Natural killer cell (primary cell): ENCODE data around the gene ARHGEF37. TPM values are rescaled to one million over a fixed set of nuclear protein-coding genes. Genes with fewer than 3 reads are reported as not detected.
A peak's percentile ranks its signal among the peaks of the same experiment; 100 is the strongest.

Experiments
- ATAC-seq, 3 donors: fragments of 150-1000 bp in 2 of 3; fragments of 200-7000 bp in 1 of 3; cut with Tn5 transposase; 1 replicate in 1 of 3; 2 replicates in 2 of 3; pipeline ENCODE4 v1.10.0; 2021; ENCODE audit warnings: mild to moderate bottlenecking in 2 of 3, moderate library complexity in 2 of 3
- DNase-seq, 2 donors: peaks; one replicate each; pipeline versions ENCODE4 v3.0.0 to v3.0.0-alpha.2; 2013 to 2021; ENCODE audit warnings: mixed read lengths in 1 of 2
- H3K27ac ChIP-seq: one replicate; pipeline ENCODE4 v1.5.1; 2013; ENCODE audit warnings: mild to moderate bottlenecking, low read length
- H3K27me3 ChIP-seq: one replicate; pipeline ENCODE4 v1.6.1; 2013; ENCODE audit warnings: low read length; ENCODE audit not compliant: control insufficient read depth, insufficient read depth
- H3K36me3 ChIP-seq: one replicate; pipeline ENCODE4 v1.6.1; 2013; ENCODE audit warnings: low read length; ENCODE audit not compliant: control insufficient read depth, insufficient read depth
- H3K4me1 ChIP-seq: one replicate; pipeline ENCODE4 v1.6.1; 2013; ENCODE audit warnings: low read length; ENCODE audit not compliant: control insufficient read depth, insufficient read depth
- H3K4me3 ChIP-seq: one replicate; pipeline ENCODE4 v1.5.1; 2013; ENCODE audit warnings: low read length
- H3K9me3 ChIP-seq: one replicate; pipeline ENCODE4 v1.6.1; 2013; ENCODE audit warnings: low read length; ENCODE audit not compliant: control insufficient read depth, insufficient read depth
- H3K27ac Mint-ChIP-seq, 2 donors: one replicate each; pipeline ENCODE4 v1.8.0; 2022; ENCODE audit warnings: mild to moderate bottlenecking in 2 of 2, mixed read lengths in 2 of 2, moderate library complexity in 1 of 2
- H3K27me3 Mint-ChIP-seq, 2 donors: one replicate each; pipeline ENCODE4 v1.8.0; 2022; ENCODE audit warnings: low read depth in 2 of 2, mixed read lengths in 2 of 2
- H3K36me3 Mint-ChIP-seq: one replicate; pipeline ENCODE4 v1.8.0; 2022; ENCODE audit warnings: mixed read lengths
- H3K4me1 Mint-ChIP-seq, 2 donors: one replicate each; pipeline ENCODE4 v1.8.0; 2022; ENCODE audit warnings: mixed read lengths in 2 of 2
- H3K4me3 Mint-ChIP-seq: one replicate; pipeline ENCODE4 v1.8.0; 2022; ENCODE audit warnings: mild to moderate bottlenecking, moderate library complexity, mixed read lengths
- H3K9me3 Mint-ChIP-seq, 2 donors: one replicate each; pipeline ENCODE4 v1.8.0; 2022; ENCODE audit warnings: mixed read lengths in 2 of 2
- CTCF ChIP-seq: fragments of 200-600 bp; IDR thresholded peaks from one replicate; pipeline ENCODE4 v1.8.0; 2022; ENCODE audit warnings: antibody characterized with exemption
- WGBS: methylation state at CpG from one replicate; pipeline ENCODE4 v1.1.7; 2013; ENCODE audit warnings: missing lambda C conversion rate; ENCODE audit not compliant: insufficient coverage; 5-methylcytosine and 5-hydroxymethylcytosine counted together
- intact Hi-C: fragments of 100-400 bp; cut with micrococcal nuclease; formaldehyde crosslinking; loops from one replicate; pipeline ENCODE4 v1.14.2; 2022
- total RNA-seq, 4 donors: library from RNA; stranded (reverse); fragments of 120-200 nt in 1 of 4; gene quantifications; one replicate each; pipeline versions ENCODE4 v1.2.3 to v1.2.4, GENCODE V29; 2013 to 2022

The ARHGEF37 gene
- total RNA-seq, 3 donors from 2014 or later (not counting 1 experiment from before 2014, with no cell fraction given) = 0.61 to 2.6 TPM; not detected in 1

- WGBS = 100% methylated on average over 2 of the region's 5 CpGs
- TF ChIP-seq CTCF = no peak
- peaks cover 0 to 5% of the 10 kb centered on the region in 2 donors for H3K4me1 Mint-ChIP-seq
These were observed 55.0 kb downstream of the ARHGEF37 start for GRCh38 chr5:149636191-149636860.

GRCh38 chr5:149636861-149637246, 55.6 kb downstream of the ARHGEF37 start:
- intact Hi-C loops = loop anchor here (1.0 to 2.0 kb wide), 2 partner anchors 191 to 354 kb away; no protein-coding TSS in a partner anchor
- Mint-ChIP-seq H3K36me3 (no peaks in the 10 kb centered on the region), H3K27me3 (no peaks in the 10 kb centered on the region), H3K4me1 (peaks cover 0 to 5% of the 10 kb centered on the region in 2 donors), H3K9me3 (no peaks in the 10 kb centered on the region), H3K27ac (no peak overlapping the region), H3K4me3 (no peak overlapping the region)
- Histone ChIP-seq H3K9me3 (no peaks in the 10 kb centered on the region), H3K4me3 (no peak overlapping the region), H3K36me3 (no peaks in the 10 kb centered on the region), H3K27me3 (no peaks in the 10 kb centered on the region), H3K4me1 (no peaks in the 10 kb centered on the region), H3K27ac (no peak overlapping the region)
- DNase-seq (peak in 1 of 2 donors; percentile 80), ATAC-seq (peak in 1 of 3 donors; percentile 82)
- peak; percentile 83 for TF ChIP-seq CTCF
- 15% methylated on average over 4 of the region's 6 CpGs for WGBS

More at GRCh38 chr5:149636191-149636860, 55.0 kb downstream of the ARHGEF37 start:
- DNase-seq = no peak
- Histone ChIP-seq H3K9me3 (no peaks in the 10 kb centered on the region), H3K36me3 (no peaks in the 10 kb centered on the region), H3K27me3 (no peaks in the 10 kb centered on the region), H3K4me3 (no peak overlapping the region), H3K27ac (no peak overlapping the region), H3K4me1 (no peaks in the 10 kb centered on the region)
- Mint-ChIP-seq H3K4me3 (no peak overlapping the region), H3K27me3 (no peaks in the 10 kb centered on the region), H3K36me3 (no peaks in the 10 kb centered on the region), H3K9me3 (no peaks in the 10 kb centered on the region), H3K27ac (no peak overlapping the region)
- intact Hi-C loops = loop anchor here (1.0 to 2.0 kb wide), 2 partner anchors 192 to 354 kb away; no protein-coding TSS in a partner anchor
- ATAC-seq = no peak

GRCh38 chr5:149638136-149638535, 56.8 kb downstream of the ARHGEF37 start:
- no peak for DNase-seq
- Histone ChIP-seq H3K27ac (no peak overlapping the region), H3K4me3 (no peak overlapping the region), H3K4me1 (no peaks in the 10 kb centered on the region), H3K36me3 (no peaks in the 10 kb centered on the region), H3K9me3 (no peaks in the 10 kb centered on the region), H3K27me3 (no peaks in the 10 kb centered on the region)
- Mint-ChIP-seq H3K4me3 (no peak overlapping the region), H3K9me3 (no peaks in the 10 kb centered on the region), H3K36me3 (no peaks in the 10 kb centered on the region), H3K4me1 (peaks cover 0 to 5% of the 10 kb centered on the region in 2 donors), H3K27me3 (no peaks in the 10 kb centered on the region), H3K27ac (no peak overlapping the region)
- intact Hi-C loops = no loop called here
- no peak for TF ChIP-seq CTCF
- no peak for ATAC-seq
- 95% methylated on average over 5 of the region's 5 CpGs for WGBS
